Parathyroid adenoma (tissue), 2 donors: Measurements from ENCODE around the gene ELP4.

Experiments used
- H2AFZ ChIP-seq: fragments of 300-600 bp; sonication (generic); one replicate; pipeline ENCODE4 v1.7.0; 2017; ENCODE audit warnings: antibody characterized with exemption, mild to moderate bottlenecking
- H3K27ac ChIP-seq: fragments of 300-600 bp; sonication (generic); one replicate; pipeline ENCODE4 v1.7.0; 2017
- H3K27me3 ChIP-seq: fragments of 300-600 bp; sonication (generic); one replicate; pipeline ENCODE4 v1.7.0; 2017; ENCODE audit warnings: low read length; ENCODE audit not compliant: control insufficient read depth, insufficient read depth
- H3K36me3 ChIP-seq: fragments of 300-600 bp; sonication (generic); one replicate; pipeline ENCODE4 v1.7.0; 2017; ENCODE audit warnings: low read length; ENCODE audit not compliant: control insufficient read depth, insufficient read depth
- H3K4me1 ChIP-seq: fragments of 300-600 bp; sonication (generic); one replicate; pipeline ENCODE4 v1.7.0; 2017; ENCODE audit warnings: control low read depth
- H3K4me2 ChIP-seq: fragments of 300-600 bp; sonication (generic); one replicate; pipeline ENCODE4 v1.7.0; 2017; ENCODE audit warnings: low read length
- H3K4me3 ChIP-seq: fragments of 300-600 bp; sonication (generic); one replicate; pipeline ENCODE4 v1.7.0; 2017; ENCODE audit warnings: low read depth, low read length
- H3K79me2 ChIP-seq: fragments of 300-600 bp; sonication (generic); one replicate; pipeline ENCODE4 v1.7.0; 2017; ENCODE audit warnings: control low read depth
- H3K9ac ChIP-seq: fragments of 300-600 bp; sonication (generic); one replicate; pipeline ENCODE4 v1.7.0; 2017; ENCODE audit warnings: mild to moderate bottlenecking
- H3K9me3 ChIP-seq: fragments of 300-600 bp; sonication (generic); one replicate; pipeline ENCODE4 v1.7.0; 2017; ENCODE audit warnings: low read length; ENCODE audit not compliant: control insufficient read depth
- CTCF ChIP-seq: fragments of 300-600 bp; sonication (generic); IDR thresholded peaks from one replicate; pipeline ENCODE4 v1.7.0; 2017; ENCODE audit warnings: antibody characterized with exemption, mild to moderate bottlenecking
- donor health status: primary hyperparathyroidism.

ELP4 gene

GRCh38 chr11:31806928-31807798, 297.6 kb downstream of the ELP4 start:
- Histone ChIP-seq H3K79me2 (no peaks in the 10 kb centered on the region), H3K9me3 (no peaks in the 10 kb centered on the region), H3K4me1 (no peaks in the 10 kb centered on the region), H3K4me3 (no peak overlapping the region), H3K9ac (no peak overlapping the region), H2AFZ (no peak overlapping the region), H3K36me3 (no peaks in the 10 kb centered on the region), H3K27ac (no peak overlapping the region), H3K4me2 (no peak overlapping the region), H3K27me3 (peaks cover 7% of the 10 kb centered on the region)
- no peak for TF ChIP-seq CTCF

GRCh38 chr11:31807799-31808667, 298.5 kb downstream of the ELP4 start:
- Histone ChIP-seq H3K27ac (no peak overlapping the region), H3K27me3 (peaks cover 7% of the 10 kb centered on the region), H3K4me2 (no peak overlapping the region), H3K4me1 (no peaks in the 10 kb centered on the region), H3K9ac (no peak overlapping the region), H3K36me3 (no peaks in the 10 kb centered on the region), H3K4me3 (no peak overlapping the region), H3K79me2 (no peaks in the 10 kb centered on the region), H2AFZ (no peak overlapping the region), H3K9me3 (no peaks in the 10 kb centered on the region)
- no peak for TF ChIP-seq CTCF

- no peak overlapping the region for H3K4me3 ChIP-seq
Measured at GRCh38 chr11:31808721-31809540, 299.4 kb downstream of the ELP4 start.

GRCh38 chr11:31809541-31809856, 299.9 kb downstream of the ELP4 start:
- no peaks in the 10 kb centered on the region for H3K4me1 ChIP-seq
- H3K9me3 ChIP-seq: no peaks in the 10 kb centered on the region

More at GRCh38 chr11:31808721-31809540, 299.4 kb downstream of the ELP4 start:
- Histone ChIP-seq H3K79me2 (no peaks in the 10 kb centered on the region), H3K27me3 (peaks cover 4% of the 10 kb centered on the region), H3K27ac (no peak overlapping the region), H3K9me3 (no peaks in the 10 kb centered on the region), H2AFZ (no peak overlapping the region), H3K36me3 (no peaks in the 10 kb centered on the region), H3K9ac (no peak overlapping the region), H3K4me2 (no peak overlapping the region), H3K4me1 (no peaks in the 10 kb centered on the region)
- TF ChIP-seq CTCF: no peak

More at GRCh38 chr11:31809541-31809856, 299.9 kb downstream of the ELP4 start:
- Histone ChIP-seq H3K9ac (no peak overlapping the region), H3K4me3 (no peak overlapping the region), H3K36me3 (no peaks in the 10 kb centered on the region), H3K27me3 (peaks cover 10% of the 10 kb centered on the region), H3K79me2 (no peaks in the 10 kb centered on the region), H3K27ac (no peak overlapping the region), H2AFZ (no peak overlapping the region), H3K4me2 (no peak overlapping the region)
- TF ChIP-seq CTCF: no peak
